H1 (cell line): ENCODE measurements around the gene RFPL3.

Experiments used
- BRCA1 ChIP-seq: IDR thresholded peaks from 2 replicates; pipeline ENCODE4 v1.6.1; 2012; ENCODE audit warnings: low read depth, low read length, improper control_type of control experiment
- HDAC6 ChIP-seq: IDR thresholded peaks from one replicate; pipeline ENCODE4 v1.7.1; 2012; ENCODE audit warnings: low read depth, mild to moderate bottlenecking, inconsistent platforms, low read length, moderate library complexity
- JUN ChIP-seq: IDR thresholded peaks from 2 replicates; pipeline ENCODE4 v1.6.1; 2011; ENCODE audit warnings: low read depth, mild to moderate bottlenecking, improper control_type of control experiment, low read length
- JUND ChIP-seq: IDR thresholded peaks from 2 replicates; pipeline ENCODE4 v1.6.1; 2011; ENCODE audit warnings: mild to moderate bottlenecking, improper control_type of control experiment, low read length
- MAFK ChIP-seq: IDR thresholded peaks from 2 replicates; pipeline ENCODE4 v1.6.1; 2012; ENCODE audit warnings: low read depth, mild to moderate bottlenecking, improper control_type of control experiment, low read length
- NANOG ChIP-seq: IDR thresholded peaks from 2 replicates; pipeline ENCODE4 v1.6.1; 2011; ENCODE audit warnings: low read length, low read depth, mild to moderate bottlenecking, inconsistent platforms; ENCODE audit not compliant: insufficient read depth, poor library complexity, severe bottlenecking
- POLR2A ChIP-seq, 2 experiments: IDR thresholded peaks; 1 replicate in 1 of 2; 2 replicates in 1 of 2; pipeline ENCODE4 v1.6.1; 2011; ENCODE audit warnings: low read depth in 2 of 2, low read length in 2 of 2, mild to moderate bottlenecking in 2 of 2; ENCODE audit errors: control extremely low read depth in 1 of 2
- POLR2AphosphoS5 ChIP-seq: IDR thresholded peaks from 2 replicates; pipeline ENCODE4 v1.6.1; 2011; ENCODE audit warnings: low read depth, low read length
- SIN3A ChIP-seq, 2 experiments: IDR thresholded peaks in 1 of 2; conservative IDR thresholded peaks in 1 of 2; 2 replicates each; pipeline ENCODE4 v1.6.1; 2011 to 2012; ENCODE audit warnings: low read length in 2 of 2, improper control_type of control experiment in 1 of 2, low read depth in 1 of 2, mild to moderate bottlenecking in 1 of 2
- SRF ChIP-seq: IDR thresholded peaks from 2 replicates; pipeline ENCODE4 v1.6.1; 2011; ENCODE audit warnings: mild to moderate bottlenecking, low read depth, low read length, moderate library complexity
- TAF1 ChIP-seq: IDR thresholded peaks from 2 replicates; pipeline ENCODE4 v1.6.1; 2011; ENCODE audit warnings: mild to moderate bottlenecking, low read depth, low read length
- TBP ChIP-seq: IDR thresholded peaks from 2 replicates; pipeline ENCODE4 v1.6.1; 2011; ENCODE audit warnings: low read depth, low read length, improper control_type of control experiment
- TF ChIP-seq, protein P1 (sequence below), 3 experiments: IDR thresholded peaks; 1 replicate in 2 of 3; 2 replicates in 1 of 3; pipeline versions ENCODE4 v1.5.1 to v1.6.1; 2011; ENCODE audit warnings: low read length in 3 of 3, mild to moderate bottlenecking in 3 of 3, inconsistent platforms in 2 of 3, low read depth in 1 of 3, moderate library complexity in 1 of 3; ENCODE audit not compliant: insufficient read depth in 1 of 3; ENCODE audit errors: control extremely low read depth in 1 of 3
- TF ChIP-seq, protein P2 (sequence below): IDR thresholded peaks from 2 replicates; pipeline ENCODE4 v1.6.1; 2011; ENCODE audit warnings: low read length, improper control_type of control experiment

DNA sequence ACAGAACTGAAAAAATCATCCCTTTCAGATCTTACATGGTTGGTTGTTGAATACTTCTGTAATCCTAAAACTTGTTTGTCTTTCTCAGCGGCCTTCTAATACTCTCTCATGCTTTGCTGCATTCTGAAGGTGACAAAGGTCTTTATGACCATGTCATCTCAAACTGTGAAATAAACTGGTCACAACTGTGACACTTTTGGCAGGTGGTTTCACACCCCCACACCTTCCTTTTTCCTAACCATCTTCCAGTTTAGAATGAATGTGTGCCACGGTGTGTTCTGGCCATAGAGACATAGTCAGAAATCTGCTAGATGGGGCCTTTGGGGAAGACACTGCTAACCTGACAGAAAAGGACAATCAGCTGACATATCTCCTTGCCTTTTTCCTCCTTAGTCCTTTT, 14.7 kb upstream of the RFPL3 start:
- TF ChIP-seq POLR2A (IDR thresholded peaks at IDR 0.05; ENCODE audit: control extremely low read depth in 1 of 2, low read depth in 2 of 2, low read length in 2 of 2) = no peak
- TF ChIP-seq, protein P1, sequence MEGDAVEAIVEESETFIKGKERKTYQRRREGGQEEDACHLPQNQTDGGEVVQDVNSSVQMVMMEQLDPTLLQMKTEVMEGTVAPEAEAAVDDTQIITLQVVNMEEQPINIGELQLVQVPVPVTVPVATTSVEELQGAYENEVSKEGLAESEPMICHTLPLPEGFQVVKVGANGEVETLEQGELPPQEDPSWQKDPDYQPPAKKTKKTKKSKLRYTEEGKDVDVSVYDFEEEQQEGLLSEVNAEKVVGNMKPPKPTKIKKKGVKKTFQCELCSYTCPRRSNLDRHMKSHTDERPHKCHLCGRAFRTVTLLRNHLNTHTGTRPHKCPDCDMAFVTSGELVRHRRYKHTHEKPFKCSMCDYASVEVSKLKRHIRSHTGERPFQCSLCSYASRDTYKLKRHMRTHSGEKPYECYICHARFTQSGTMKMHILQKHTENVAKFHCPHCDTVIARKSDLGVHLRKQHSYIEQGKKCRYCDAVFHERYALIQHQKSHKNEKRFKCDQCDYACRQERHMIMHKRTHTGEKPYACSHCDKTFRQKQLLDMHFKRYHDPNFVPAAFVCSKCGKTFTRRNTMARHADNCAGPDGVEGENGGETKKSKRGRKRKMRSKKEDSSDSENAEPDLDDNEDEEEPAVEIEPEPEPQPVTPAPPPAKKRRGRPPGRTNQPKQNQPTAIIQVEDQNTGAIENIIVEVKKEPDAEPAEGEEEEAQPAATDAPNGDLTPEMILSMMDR (IDR thresholded peaks at IDR 0.05; ENCODE audit: control extremely low read depth in 1 of 3, insufficient read depth in 1 of 3, low read depth in 1 of 3, low read length in 3 of 3) = no peak
- no peak for TF ChIP-seq SIN3A (conservative IDR thresholded peaks at IDR 0.05 in 1 of 2, IDR thresholded peaks at IDR 0.05 in 1 of 2; ENCODE audit: low read depth in 1 of 2, low read length in 2 of 2)
- TF ChIP-seq POLR2AphosphoS5 = no peak
- no peak for TF ChIP-seq BRCA1
- TF ChIP-seq JUN = no peak
- no peak for TF ChIP-seq JUND
- no peak for TF ChIP-seq TBP
- TF ChIP-seq MAFK = no peak
- TF ChIP-seq TAF1 = no peak
- no peak for TF ChIP-seq HDAC6
- no peak for TF ChIP-seq NANOG
- TF ChIP-seq, protein P2, sequence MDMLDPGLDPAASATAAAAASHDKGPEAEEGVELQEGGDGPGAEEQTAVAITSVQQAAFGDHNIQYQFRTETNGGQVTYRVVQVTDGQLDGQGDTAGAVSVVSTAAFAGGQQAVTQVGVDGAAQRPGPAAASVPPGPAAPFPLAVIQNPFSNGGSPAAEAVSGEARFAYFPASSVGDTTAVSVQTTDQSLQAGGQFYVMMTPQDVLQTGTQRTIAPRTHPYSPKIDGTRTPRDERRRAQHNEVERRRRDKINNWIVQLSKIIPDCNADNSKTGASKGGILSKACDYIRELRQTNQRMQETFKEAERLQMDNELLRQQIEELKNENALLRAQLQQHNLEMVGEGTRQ = no peak
- no peak for TF ChIP-seq SRF
